LNCAP (cell line): ENCODE results near the gene EVI2B.

Experiments
- CTCF ChIP-seq: fragments of 450-650 bp; IDR thresholded peaks from 2 replicates; pipeline ENCODE4 v1.5.1; 2017; ENCODE audit warnings: mild to moderate bottlenecking

EVI2B gene

GRCh38 chr17:31313982-31314781 lies at the start of gene EVI2B:
EVI2B (minus strand) TSS chr17:31314054; CDS start chr17:31305609, 8,445 bp downstream.
- TF ChIP-seq CTCF, result no peak

GRCh38 chr17:31357839-31358394 lies 44.1 kb upstream of the EVI2B start:
- no peak for TF ChIP-seq CTCF

- TF ChIP-seq CTCF, result no peak
These were observed 43.2 kb upstream of the EVI2B start for GRCh38 chr17:31357091-31357490.

- TF ChIP-seq CTCF, result no peak
These were observed 42.1 kb upstream of the EVI2B start for GRCh38 chr17:31355935-31356334.

GRCh38 chr17:31349454-31349853 lies 35.6 kb upstream of the EVI2B start:
- TF ChIP-seq CTCF, result no peak

GRCh38 chr17:31339906-31340661 lies 26.2 kb upstream of the EVI2B start:
- TF ChIP-seq CTCF, result no peak

GRCh38 chr17:31329221-31329620 lies 15.4 kb upstream of the EVI2B start:
- TF ChIP-seq CTCF, result no peak
